Adipocyte (in vitro differentiated cells): ENCODE results near the gene CTPS2.

Experiments
- DNase-seq: peaks from one replicate; pipeline ENCODE4 v3.0.0-alpha.2; 2015; ENCODE audit warnings: low read depth
- H3K27me3 ChIP-seq: replicated peaks from 2 replicates; pipeline ENCODE4 v1.7.0; 2013; ENCODE audit warnings: mild to moderate bottlenecking, low read length, moderate library complexity; ENCODE audit not compliant: control insufficient read depth, insufficient read depth
- H3K36me3 ChIP-seq: 2 replicates; pipeline ENCODE4 v1.7.0; 2013; ENCODE audit warnings: low read length, mild to moderate bottlenecking, moderate library complexity; ENCODE audit not compliant: control insufficient read depth, insufficient read depth, severe bottlenecking
- H3K4me1 ChIP-seq: 2 replicates; pipeline ENCODE4 v1.7.0; 2013; ENCODE audit warnings: mild to moderate bottlenecking, low read length, moderate library complexity; ENCODE audit not compliant: control insufficient read depth, insufficient read depth
- H3K4me3 ChIP-seq: 2 replicates; pipeline ENCODE4 v1.7.0; 2013; ENCODE audit warnings: mild to moderate bottlenecking, low read length, moderate library complexity
- H3K9ac ChIP-seq: 2 replicates; pipeline ENCODE4 v1.7.0; 2013; ENCODE audit warnings: mild to moderate bottlenecking, low read length, moderate library complexity
- H3K9me3 ChIP-seq: 2 replicates; pipeline ENCODE4 v1.7.0; 2013; ENCODE audit warnings: mild to moderate bottlenecking, low read length, moderate library complexity; ENCODE audit not compliant: control insufficient read depth

CTPS2 gene

GRCh38 chrX:16547644-16548043 lies 164.8 kb downstream of the CTPS2 start:
- Histone ChIP-seq H3K27me3 (peaks cover 11% of the 10 kb centered on the region), H3K36me3 (no peaks in the 10 kb centered on the region), H3K9me3 (peaks cover 3% of the 10 kb centered on the region), H3K4me1 (no peaks in the 10 kb centered on the region), H3K4me3 (no peak overlapping the region), H3K9ac (no peak overlapping the region)
- no peak for DNase-seq

GRCh38 chrX:16544969-16545368 lies 167.5 kb downstream of the CTPS2 start:
- Histone ChIP-seq H3K4me1 (no peaks in the 10 kb centered on the region), H3K9ac (no peak overlapping the region), H3K27me3 (peaks cover 8% of the 10 kb centered on the region), H3K9me3 (peaks cover 3% of the 10 kb centered on the region), H3K36me3 (no peaks in the 10 kb centered on the region), H3K4me3 (no peak overlapping the region)
- no peak for DNase-seq
